H7 (cell line): ENCODE results near the gene ATF5. TPM values are rescaled to one million over a fixed set of nuclear protein-coding genes. Genes with fewer than 3 reads are reported as not detected.

Experiments
- DNase-seq: peaks from one replicate; pipeline ENCODE4 v3.0.0; 2012
- H3K27me3 ChIP-seq: 2 replicates; pipeline ENCODE4 v1.6.0; 2011; ENCODE audit warnings: mild to moderate bottlenecking, low read length; ENCODE audit not compliant: control insufficient read depth, insufficient read depth
- H3K36me3 ChIP-seq: replicated peaks from 2 replicates; pipeline ENCODE4 v1.5.1; 2011; ENCODE audit warnings: low read length; ENCODE audit not compliant: control insufficient read depth, insufficient read depth
- H3K4me3 ChIP-seq: 2 replicates; pipeline ENCODE4 v1.5.1; 2011; ENCODE audit warnings: low read depth, mild to moderate bottlenecking, control low read depth, low read length, moderate library complexity; ENCODE audit not compliant: insufficient read depth
- total RNA-seq: library from RNA; depleted of rRNA; stranded (reverse); fragments of >200 nt; shearing (Covaris generic); gene quantifications from 2 replicates; pipeline ENCODE4 v1.2.3, GENCODE V29; 2014

Gene ATF5
- total RNA-seq, 1 experiment from 2014 or later, result 15.0 TPM

GRCh38 chr19:49908480-49909420, 20.3 kb upstream of the ATF5 start:
- Histone ChIP-seq H3K4me3 (no peak overlapping the region), H3K27me3 (no peaks in the 10 kb centered on the region), H3K36me3 (peaks cover 20% of the 10 kb centered on the region)
- no peak for DNase-seq

DNA sequence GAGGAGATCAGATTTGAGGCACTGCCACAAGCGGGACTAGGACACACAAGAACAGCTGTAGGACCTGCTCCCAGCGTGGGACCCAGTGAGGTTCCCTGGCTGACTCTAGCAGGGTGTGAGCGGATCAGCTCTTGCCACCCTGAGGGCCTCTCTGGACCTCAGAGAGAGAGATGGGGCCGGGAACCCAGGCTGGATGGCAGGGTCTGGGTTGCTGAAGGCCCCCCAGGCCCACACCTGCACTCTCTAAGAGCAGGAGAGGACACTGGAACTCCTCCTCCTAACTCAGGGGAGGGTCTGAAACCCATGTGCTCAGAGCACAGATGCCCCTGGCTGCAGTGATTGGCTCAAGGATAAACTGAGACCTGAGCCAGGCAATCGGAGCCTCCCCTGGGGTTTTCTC, 18.8 kb upstream of the ATF5 start:
- no peaks in the 10 kb centered on the region for H3K27me3 ChIP-seq
- H3K36me3 ChIP-seq, result peaks cover 25% of the 10 kb centered on the region
- H3K4me3 ChIP-seq, result no peak overlapping the region

GRCh38 chr19:49911381-49912145, 17.4 kb upstream of the ATF5 start:
- Histone ChIP-seq H3K4me3 (no peak overlapping the region), H3K36me3 (peaks cover 29% of the 10 kb centered on the region), H3K27me3 (no peaks in the 10 kb centered on the region)
- DNase-seq, result no peak

More for the DNA sequence above, 18.8 kb upstream of the ATF5 start:
- no peak for DNase-seq

- Histone ChIP-seq H3K27me3 (no peaks in the 10 kb centered on the region), H3K36me3 (peaks cover 29% of the 10 kb centered on the region), H3K4me3 (no peak overlapping the region)
- DNase-seq, result peak; percentile 84
Observed at GRCh38 chr19:49912965-49913685, 15.9 kb upstream of the ATF5 start.

DNA sequence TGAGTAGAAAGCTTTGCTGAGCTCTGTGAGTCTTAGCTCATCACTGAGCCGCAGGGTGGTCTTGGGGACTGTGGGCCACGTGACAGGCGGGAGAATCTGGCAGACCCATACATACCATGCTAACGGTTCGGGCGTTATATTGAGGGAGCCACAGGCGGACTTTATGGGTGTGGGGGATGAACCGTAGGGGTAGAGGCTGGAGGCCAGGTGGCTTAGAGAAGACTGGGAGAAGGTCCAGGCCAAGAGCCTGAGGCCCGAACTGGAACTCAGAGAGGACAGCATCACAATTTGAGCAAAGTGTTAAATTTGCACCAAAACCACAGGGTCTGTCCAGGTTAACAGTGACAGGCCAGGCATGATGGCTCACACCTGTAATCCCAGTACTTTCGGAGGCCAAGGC, 15.3 kb upstream of the ATF5 start:
- Histone ChIP-seq H3K4me3 (no peak overlapping the region), H3K36me3 (peaks cover 25% of the 10 kb centered on the region), H3K27me3 (no peaks in the 10 kb centered on the region)
- DNase-seq, result no peak

DNA sequence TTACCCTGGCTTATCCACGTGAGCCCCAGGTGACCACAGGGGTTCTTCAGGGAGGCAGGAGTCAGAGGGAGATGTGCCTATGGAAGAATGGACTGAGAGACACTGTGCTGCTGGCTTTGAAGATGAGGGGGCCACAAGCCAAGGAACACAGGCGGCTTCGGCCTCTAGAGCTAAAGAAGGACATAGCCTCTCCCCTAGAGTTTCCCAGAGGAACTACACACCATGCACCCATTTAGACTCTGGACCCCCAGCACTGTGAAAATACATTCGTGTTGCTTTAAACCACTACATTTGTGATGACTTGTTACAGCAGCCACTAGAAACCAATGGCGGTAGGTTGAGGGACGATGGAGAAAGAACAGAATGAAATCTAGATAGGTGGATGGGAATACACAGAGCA, 13.7 kb upstream of the ATF5 start:
- H3K4me3 ChIP-seq, result no peak overlapping the region
- H3K36me3 ChIP-seq, result peaks cover 18% of the 10 kb centered on the region
- H3K27me3 ChIP-seq, result no peaks in the 10 kb centered on the region
- DNase-seq, result no peak

- Histone ChIP-seq H3K4me3 (no peak overlapping the region), H3K36me3 (peaks cover 18% of the 10 kb centered on the region), H3K27me3 (no peaks in the 10 kb centered on the region)
- DNase-seq, result peak; percentile 83
Observed at GRCh38 chr19:49916839-49917733, 11.9 kb upstream of the ATF5 start.

- Histone ChIP-seq H3K4me3 (no peak overlapping the region), H3K36me3 (peaks cover 24% of the 10 kb centered on the region), H3K27me3 (no peaks in the 10 kb centered on the region)
- DNase-seq, result no peak
Observed at GRCh38 chr19:49918089-49918488, 10.9 kb upstream of the ATF5 start.

DNA sequence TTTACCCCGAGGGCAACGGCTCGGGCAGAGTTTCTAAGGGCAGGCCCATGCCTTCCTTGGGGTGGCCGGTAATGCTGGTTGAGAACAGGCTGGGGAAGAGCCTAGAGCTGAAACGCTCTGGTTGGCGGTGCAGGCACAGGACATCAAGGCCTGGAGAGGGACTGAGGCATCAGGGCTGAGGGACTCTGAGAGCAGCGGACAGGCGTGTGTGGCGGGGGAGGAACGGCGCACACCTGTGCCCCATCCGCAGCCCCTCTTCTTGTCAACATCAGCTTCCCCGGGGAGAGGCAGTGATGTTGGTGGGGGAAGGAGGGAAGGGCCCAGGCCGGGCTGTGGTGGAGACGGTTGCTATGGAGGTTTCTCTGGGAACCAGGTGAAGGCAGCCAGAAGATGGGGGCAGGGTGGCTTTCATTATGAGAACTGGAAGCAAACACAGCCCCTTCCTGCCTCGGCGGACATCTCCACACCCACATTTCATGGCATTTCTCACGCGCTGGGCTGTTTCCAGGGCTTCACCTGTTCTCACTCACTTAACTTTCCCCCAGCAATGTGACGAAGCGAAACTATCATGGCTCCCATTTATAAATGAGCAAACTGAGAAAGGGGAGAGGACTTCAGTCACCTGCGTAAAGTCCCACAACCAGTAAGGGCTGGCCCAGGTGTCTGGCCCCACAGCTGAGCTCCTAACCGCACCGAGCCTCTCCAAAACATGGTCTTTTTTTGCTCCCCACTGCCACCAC, 8.2 kb upstream of the ATF5 start:
- Histone ChIP-seq H3K4me3 (no peak overlapping the region), H3K36me3 (peaks cover 27% of the 10 kb centered on the region), H3K27me3 (no peaks in the 10 kb centered on the region)
- peak; percentile 68 for DNase-seq

DNA sequence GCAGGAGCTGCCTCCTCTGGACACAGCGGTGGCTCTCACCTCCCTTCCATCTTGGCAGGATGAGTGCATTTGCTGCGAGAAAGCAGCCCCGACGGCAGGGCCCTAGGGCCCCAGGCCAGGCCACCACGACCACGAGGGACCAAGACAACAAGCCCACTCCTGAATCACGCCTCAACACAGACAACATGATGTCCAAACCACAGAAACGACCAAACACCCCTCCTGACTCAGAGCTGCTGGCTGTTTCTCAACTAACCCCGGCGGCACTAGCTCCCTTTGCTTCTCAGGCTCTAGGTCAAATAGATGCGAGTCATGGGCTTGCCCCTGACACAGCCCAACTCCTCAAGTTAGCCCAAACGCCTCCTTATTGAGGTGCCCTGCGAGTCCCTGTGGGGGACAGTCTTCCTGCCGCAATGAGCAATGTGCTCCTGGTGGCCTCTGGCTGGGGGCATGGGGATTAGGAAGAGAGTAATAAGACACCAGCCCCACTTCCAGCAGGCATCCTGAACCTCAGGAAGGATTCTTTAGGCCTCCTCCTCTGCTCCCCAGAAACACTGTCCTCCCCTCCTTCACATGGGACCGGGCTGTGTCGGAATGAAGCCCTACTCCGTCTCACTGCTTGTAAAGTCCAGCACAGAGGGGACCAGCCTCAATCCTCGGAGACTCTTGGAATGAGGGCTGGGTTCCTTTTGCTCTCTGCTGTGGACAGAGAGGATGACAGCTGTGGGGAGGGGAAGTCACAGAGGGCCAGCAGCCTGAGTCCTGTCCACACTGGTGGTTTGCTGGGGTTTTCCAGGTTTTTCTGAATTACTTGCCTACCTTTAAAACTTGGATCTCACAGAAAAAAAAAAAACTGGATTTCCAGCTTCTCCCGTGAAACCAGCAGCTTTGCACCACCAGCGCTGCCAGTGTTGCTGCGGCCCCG, 6.9 kb upstream of the ATF5 start:
- Histone ChIP-seq H3K36me3 (peaks cover 30% of the 10 kb centered on the region), H3K27me3 (no peaks in the 10 kb centered on the region), H3K4me3 (no peak overlapping the region)
- peak; percentile 61 for DNase-seq

- Histone ChIP-seq H3K36me3 (peaks cover 34% of the 10 kb centered on the region), H3K4me3 (no peak overlapping the region), H3K27me3 (no peaks in the 10 kb centered on the region)
- DNase-seq, result peak; percentile 37
Observed at GRCh38 chr19:49923055-49924003, 5.7 kb upstream of the ATF5 start.
